Activated B cell treated with CpG ODN at 0.5 μM for 24 hours (primary cell): ENCODE results near the gene HMGN1. TPM values are rescaled to one million over a fixed set of nuclear protein-coding genes. Genes with fewer than 3 reads are reported as not detected.

Experiments
- ATAC-seq: fragments of 200-7000 bp; cut with Tn5 transposase; one replicate; pipeline ENCODE4 v1.10.0; 2021; ENCODE audit warnings: low read depth, mild to moderate bottlenecking, moderate library complexity
- CTCF ChIA-PET: fragments of 350-600 bp; sonication (Branson Sonifier 250); formaldehyde crosslinking; loops from one replicate; lab custom pipeline; 2021; ENCODE audit warnings: antibody characterized with exemption; lab: Charles Lee
- POLR2A ChIA-PET: fragments of 350-600 bp; sonication (Branson Sonifier 250); formaldehyde crosslinking; loops from one replicate; lab custom pipeline; 2021; ENCODE audit warnings: antibody characterized with exemption; lab: Charles Lee
- DNase-seq: peaks from one replicate; pipeline ENCODE4 v3.0.0; 2022
- H3K27ac Mint-ChIP-seq: one replicate; pipeline ENCODE4 v1.8.0; 2020; ENCODE audit warnings: mixed read lengths
- H3K27me3 Mint-ChIP-seq: one replicate; pipeline ENCODE4 v1.8.0; 2021; ENCODE audit warnings: mixed read lengths
- H3K36me3 Mint-ChIP-seq: one replicate; pipeline ENCODE4 v1.8.0; 2021; ENCODE audit warnings: low read depth, mixed read lengths
- H3K4me1 Mint-ChIP-seq: one replicate; pipeline ENCODE4 v1.8.0; 2021; ENCODE audit warnings: mixed read lengths
- H3K4me3 Mint-ChIP-seq: one replicate; pipeline ENCODE4 v1.8.0; 2020; ENCODE audit warnings: mild to moderate bottlenecking, mixed read lengths
- H3K9me3 Mint-ChIP-seq: one replicate; pipeline ENCODE4 v1.8.0; 2020; ENCODE audit warnings: mixed read lengths
- intact Hi-C: fragments of 100-400 bp; cut with micrococcal nuclease; formaldehyde crosslinking; loops from one replicate; pipeline ENCODE4 v1.15.1; 2024
- total RNA-seq: library from RNA; stranded (reverse); gene quantifications from 2 replicates; pipeline ENCODE4 v1.2.3, GENCODE V29; 2022
- TF ChIP-seq, protein P1 (sequence below): fragments of 200-600 bp; IDR thresholded peaks from one replicate; pipeline ENCODE4 v1.8.0; 2022; ENCODE audit warnings: antibody characterized with exemption, mild to moderate bottlenecking

The HMGN1 gene
- total RNA-seq, 1 donor from 2014 or later: 344 TPM

DNA sequence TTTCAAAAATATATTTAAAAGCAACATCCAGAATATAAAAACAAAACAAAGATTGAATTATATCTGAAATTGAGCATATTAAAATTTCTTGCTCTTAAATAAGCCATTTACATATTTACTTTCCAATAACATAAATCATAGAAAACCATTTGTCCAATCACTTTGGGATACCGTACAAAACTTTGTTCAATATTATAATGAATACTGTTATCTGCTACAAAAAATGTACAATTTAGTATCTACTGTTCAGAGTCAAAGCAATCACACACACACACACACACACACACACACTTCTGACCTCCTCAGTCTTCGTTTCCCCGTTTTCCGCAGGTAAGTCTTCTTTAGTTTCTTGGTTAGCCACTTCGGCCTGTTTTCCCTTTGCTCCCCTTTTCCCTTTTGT is 4.0 kb downstream of the HMGN1 start:
- Mint-ChIP-seq H3K36me3 (peaks cover 71% of the 10 kb centered on the region), H3K27me3 (no peaks in the 10 kb centered on the region), H3K27ac (no peak overlapping the region), H3K4me1 (peaks cover 34% of the 10 kb centered on the region), H3K4me3 (no peak overlapping the region), H3K9me3 (no peaks in the 10 kb centered on the region)
- TF ChIP-seq, protein P1, sequence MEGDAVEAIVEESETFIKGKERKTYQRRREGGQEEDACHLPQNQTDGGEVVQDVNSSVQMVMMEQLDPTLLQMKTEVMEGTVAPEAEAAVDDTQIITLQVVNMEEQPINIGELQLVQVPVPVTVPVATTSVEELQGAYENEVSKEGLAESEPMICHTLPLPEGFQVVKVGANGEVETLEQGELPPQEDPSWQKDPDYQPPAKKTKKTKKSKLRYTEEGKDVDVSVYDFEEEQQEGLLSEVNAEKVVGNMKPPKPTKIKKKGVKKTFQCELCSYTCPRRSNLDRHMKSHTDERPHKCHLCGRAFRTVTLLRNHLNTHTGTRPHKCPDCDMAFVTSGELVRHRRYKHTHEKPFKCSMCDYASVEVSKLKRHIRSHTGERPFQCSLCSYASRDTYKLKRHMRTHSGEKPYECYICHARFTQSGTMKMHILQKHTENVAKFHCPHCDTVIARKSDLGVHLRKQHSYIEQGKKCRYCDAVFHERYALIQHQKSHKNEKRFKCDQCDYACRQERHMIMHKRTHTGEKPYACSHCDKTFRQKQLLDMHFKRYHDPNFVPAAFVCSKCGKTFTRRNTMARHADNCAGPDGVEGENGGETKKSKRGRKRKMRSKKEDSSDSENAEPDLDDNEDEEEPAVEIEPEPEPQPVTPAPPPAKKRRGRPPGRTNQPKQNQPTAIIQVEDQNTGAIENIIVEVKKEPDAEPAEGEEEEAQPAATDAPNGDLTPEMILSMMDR: no peak
- ChIA-PET POLR2A (no interaction called here), CTCF (no interaction called here)
- intact Hi-C loops: no loop called here
- ATAC-seq (no peak), DNase-seq (no peak)

GRCh38 chr21:39341249-39341923 is 7.5 kb downstream of the HMGN1 start:
- H3K4me3 Mint-ChIP-seq: no peak overlapping the region
- CTCF ChIA-PET: no interaction called here

DNA sequence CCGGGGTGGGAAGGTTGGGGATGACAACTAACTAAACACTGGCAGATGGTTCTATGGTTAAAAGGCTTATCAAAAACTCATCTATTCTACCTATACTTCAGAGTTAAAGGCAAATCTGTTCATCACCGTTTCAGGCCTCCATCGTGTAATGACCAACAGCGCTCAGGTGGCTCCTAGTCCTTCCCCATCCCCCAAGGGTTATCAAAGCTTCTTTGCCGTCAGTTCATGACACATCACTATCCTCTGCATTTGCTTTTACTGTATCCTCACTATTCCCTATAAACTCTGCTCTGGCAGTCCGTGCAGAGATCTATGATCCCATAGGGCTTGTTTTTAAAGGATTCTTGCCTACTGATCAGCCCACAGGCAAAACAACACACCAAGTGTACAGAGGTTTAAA is 8.2 kb downstream of the HMGN1 start:
- intact Hi-C loops: no loop called here
- CTCF ChIA-PET: no interaction called here
- H3K4me1 Mint-ChIP-seq: peaks cover 8% of the 10 kb centered on the region
- TF ChIP-seq, protein P1: no peak
- H3K36me3 Mint-ChIP-seq: peaks cover 46% of the 10 kb centered on the region
- ATAC-seq: no peak
- POLR2A ChIA-PET: no interaction called here
- no peak overlapping the region for H3K4me3 Mint-ChIP-seq
- no peaks in the 10 kb centered on the region for H3K27me3 Mint-ChIP-seq
- H3K9me3 Mint-ChIP-seq: no peaks in the 10 kb centered on the region
- no peak overlapping the region for H3K27ac Mint-ChIP-seq
- no peak for DNase-seq

More at GRCh38 chr21:39341249-39341923, 7.5 kb downstream of the HMGN1 start:
- intact Hi-C loops: no loop called here
- DNase-seq: no peak
- POLR2A ChIA-PET: interaction anchor here (0.8 kb wide), 1 partner anchor 24 kb away, joined by 4 read pairs; no protein-coding TSS in a partner anchor
- Mint-ChIP-seq H3K36me3 (peaks cover 53% of the 10 kb centered on the region), H3K27me3 (no peaks in the 10 kb centered on the region), H3K4me1 (peaks cover 15% of the 10 kb centered on the region), H3K9me3 (no peaks in the 10 kb centered on the region), H3K27ac (no peak overlapping the region)
- TF ChIP-seq, protein P1: no peak
- ATAC-seq: no peak

GRCh38 chr21:39339231-39339630 is 9.7 kb downstream of the HMGN1 start:
- Mint-ChIP-seq H3K9me3 (no peaks in the 10 kb centered on the region), H3K36me3 (peaks cover 34% of the 10 kb centered on the region), H3K27ac (no peak overlapping the region), H3K4me1 (no peaks in the 10 kb centered on the region), H3K4me3 (no peak overlapping the region), H3K27me3 (no peaks in the 10 kb centered on the region)
- POLR2A ChIA-PET: interaction anchor here (0.9 kb wide), 1 partner anchor 26 kb away, joined by 3 read pairs; no protein-coding TSS in a partner anchor
- CTCF ChIA-PET: no interaction called here
- ATAC-seq (no peak), DNase-seq (no peak)
- intact Hi-C loops: no loop called here
- TF ChIP-seq, protein P1: no peak

DNA sequence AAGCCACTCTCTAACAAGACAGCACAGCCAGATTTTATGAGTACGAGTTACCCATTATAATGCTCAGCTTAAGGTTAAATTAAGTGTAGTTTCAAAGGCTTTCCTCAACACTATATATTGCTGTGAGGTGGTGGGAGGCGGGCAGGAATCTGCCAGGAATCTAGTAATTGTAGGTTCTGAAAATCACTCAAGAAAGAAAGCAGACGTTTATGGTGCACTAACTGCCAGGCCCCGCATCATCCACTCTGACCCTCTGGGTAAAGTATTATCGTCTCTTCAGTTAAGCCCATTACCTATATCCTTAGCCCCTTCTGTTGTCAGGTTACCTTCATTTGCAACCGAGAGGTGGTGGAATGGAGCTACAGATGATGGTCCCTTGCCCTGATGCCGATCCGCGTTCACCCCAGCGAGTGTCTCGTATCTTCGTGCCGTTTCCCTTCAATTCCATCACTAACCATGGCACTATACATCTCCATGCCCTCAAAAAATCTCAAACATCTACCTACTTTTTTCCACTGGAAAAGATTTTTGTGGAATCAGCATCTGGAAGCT is 12.4 kb downstream of the HMGN1 start:
- no peaks in the 10 kb centered on the region for H3K4me1 Mint-ChIP-seq
- H3K4me3 Mint-ChIP-seq: no peak overlapping the region
- no peaks in the 10 kb centered on the region for H3K9me3 Mint-ChIP-seq
- H3K27me3 Mint-ChIP-seq: no peaks in the 10 kb centered on the region
- H3K36me3 Mint-ChIP-seq: peaks cover 10% of the 10 kb centered on the region
- no peak for DNase-seq
- intact Hi-C loops: no loop called here
- ChIA-PET POLR2A (no interaction called here), CTCF (no interaction called here)
- no peak for ATAC-seq
- TF ChIP-seq, protein P1: no peak
- no peak overlapping the region for H3K27ac Mint-ChIP-seq
